ENCODE data around the gene CSRNP3. TPM values are rescaled to one million over a fixed set of nuclear protein-coding genes. Genes with fewer than 3 reads are reported as not detected.

CSRNP3 gene
- total and polyA plus RNA-seq, 12 donors = 0.77 to 9.4 (median 4.7) TPM

DNA sequence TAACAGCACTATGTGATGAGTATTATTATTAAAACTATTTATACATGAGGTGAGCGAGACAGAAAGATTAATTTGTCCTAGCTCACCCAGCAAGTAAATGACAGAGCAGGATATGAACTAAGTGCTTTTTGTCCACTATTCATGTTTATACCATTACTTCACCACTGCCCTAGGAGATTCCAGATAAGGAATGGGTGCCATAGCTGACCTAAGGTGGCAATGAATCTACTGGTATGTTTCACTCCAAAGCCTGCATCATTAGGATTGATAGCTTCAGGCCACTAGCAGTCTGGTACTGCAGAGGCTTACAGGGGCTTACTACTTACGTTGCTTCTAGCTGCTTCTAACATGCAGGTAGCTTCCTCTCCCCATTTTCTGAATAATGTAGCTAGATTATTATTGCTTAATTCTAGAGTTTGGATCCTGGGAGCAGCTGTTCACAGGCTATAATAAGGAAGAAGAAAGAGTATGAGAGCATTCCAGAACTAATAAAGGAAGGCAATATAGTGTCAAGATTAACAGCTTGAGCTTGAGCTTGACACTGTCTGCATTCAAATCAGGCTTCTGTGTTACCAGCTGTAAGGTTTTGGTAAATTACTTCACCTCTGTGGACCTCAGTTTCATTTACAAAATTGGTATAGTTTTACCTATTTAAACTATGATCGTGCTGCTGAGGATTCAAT, 170.9 kb downstream of the CSRNP3 start:
- Histone ChIP-seq H3K4me1 (peaks cover 0 to 14% (median 0%) of the 10 kb centered on the region in 9 donors), H3K27ac (no peak overlapping the region), H3K27me3 (no peaks in the 10 kb centered on the region), H3K9me3 (peaks cover 0 to 7% (median 0%) of the 10 kb centered on the region in 11 donors), H3K4me3 (no peak overlapping the region), H3K36me3 (no peaks in the 10 kb centered on the region)
- ATAC-seq (peak in 2 of 8 donors; percentile 24 to 35), DNase-seq (no peak)
- TF ChIP-seq, protein P1, sequence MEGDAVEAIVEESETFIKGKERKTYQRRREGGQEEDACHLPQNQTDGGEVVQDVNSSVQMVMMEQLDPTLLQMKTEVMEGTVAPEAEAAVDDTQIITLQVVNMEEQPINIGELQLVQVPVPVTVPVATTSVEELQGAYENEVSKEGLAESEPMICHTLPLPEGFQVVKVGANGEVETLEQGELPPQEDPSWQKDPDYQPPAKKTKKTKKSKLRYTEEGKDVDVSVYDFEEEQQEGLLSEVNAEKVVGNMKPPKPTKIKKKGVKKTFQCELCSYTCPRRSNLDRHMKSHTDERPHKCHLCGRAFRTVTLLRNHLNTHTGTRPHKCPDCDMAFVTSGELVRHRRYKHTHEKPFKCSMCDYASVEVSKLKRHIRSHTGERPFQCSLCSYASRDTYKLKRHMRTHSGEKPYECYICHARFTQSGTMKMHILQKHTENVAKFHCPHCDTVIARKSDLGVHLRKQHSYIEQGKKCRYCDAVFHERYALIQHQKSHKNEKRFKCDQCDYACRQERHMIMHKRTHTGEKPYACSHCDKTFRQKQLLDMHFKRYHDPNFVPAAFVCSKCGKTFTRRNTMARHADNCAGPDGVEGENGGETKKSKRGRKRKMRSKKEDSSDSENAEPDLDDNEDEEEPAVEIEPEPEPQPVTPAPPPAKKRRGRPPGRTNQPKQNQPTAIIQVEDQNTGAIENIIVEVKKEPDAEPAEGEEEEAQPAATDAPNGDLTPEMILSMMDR (IDR thresholded peaks at IDR 0.05) = no peak
- intact Hi-C loops (cut with DNase I) = no loop called here
- 80 to 84% methylated on average over 3 of the region's 3 CpGs for WGBS, 2 donors

DNA sequence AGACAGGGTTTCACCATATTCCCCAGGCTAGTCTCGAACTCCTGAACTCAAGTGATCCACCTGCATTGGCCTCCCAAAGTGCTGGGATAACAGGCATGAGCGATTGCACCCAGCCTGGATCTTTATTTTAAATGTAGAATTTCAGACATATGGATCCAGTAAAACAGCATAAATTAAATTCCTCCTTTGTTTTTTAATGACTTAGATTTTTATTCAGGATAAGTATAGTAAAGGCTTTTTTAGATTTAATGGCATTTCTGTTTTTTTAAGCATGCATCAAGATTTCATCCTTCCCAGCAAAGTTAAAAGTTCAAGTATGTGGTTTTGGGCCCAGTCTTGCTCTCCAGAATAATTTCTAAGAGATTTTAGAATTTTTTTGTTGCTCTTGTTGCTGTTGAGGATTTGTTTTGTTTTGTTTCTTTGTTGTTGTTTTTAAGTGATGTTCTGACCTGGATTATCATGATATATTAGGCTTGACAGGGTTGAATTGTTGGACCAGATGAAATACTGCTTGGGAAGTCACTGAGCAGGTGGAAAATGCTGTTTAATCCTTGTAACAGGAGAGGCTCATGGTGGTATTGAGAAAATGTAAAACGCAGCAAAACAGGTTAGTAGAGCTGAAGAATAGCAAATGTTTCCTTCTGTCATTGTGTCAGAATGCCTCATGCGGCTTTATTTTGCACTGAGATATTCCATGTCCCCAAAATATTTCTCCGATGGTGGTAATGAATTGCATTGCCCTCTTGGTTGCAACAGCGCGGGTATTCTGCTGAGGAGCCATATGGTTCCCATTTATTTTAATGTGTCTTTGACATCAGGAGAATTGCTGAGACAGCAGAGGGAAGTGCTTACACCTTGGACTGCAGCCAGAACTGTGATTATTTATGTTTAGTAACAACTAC, 176.7 kb downstream of the CSRNP3 start:
- TF ChIP-seq, protein P1 (IDR thresholded peaks at IDR 0.05) = no peak
- Histone ChIP-seq H3K4me1 (no peaks in the 10 kb centered on the region), H3K27me3 (no peaks in the 10 kb centered on the region), H3K4me3 (no peak overlapping the region), H3K36me3 (no peaks in the 10 kb centered on the region), H3K9me3 (peaks cover 0 to 7% (median 0%) of the 10 kb centered on the region in 11 donors), H3K27ac (no peak overlapping the region)
- DNase-seq (no peak), ATAC-seq (no peak)
- 66 to 67% methylated on average over 7 of the region's 7 CpGs for WGBS, 2 donors
- intact Hi-C loops (cut with DNase I) = no loop called here

DNA sequence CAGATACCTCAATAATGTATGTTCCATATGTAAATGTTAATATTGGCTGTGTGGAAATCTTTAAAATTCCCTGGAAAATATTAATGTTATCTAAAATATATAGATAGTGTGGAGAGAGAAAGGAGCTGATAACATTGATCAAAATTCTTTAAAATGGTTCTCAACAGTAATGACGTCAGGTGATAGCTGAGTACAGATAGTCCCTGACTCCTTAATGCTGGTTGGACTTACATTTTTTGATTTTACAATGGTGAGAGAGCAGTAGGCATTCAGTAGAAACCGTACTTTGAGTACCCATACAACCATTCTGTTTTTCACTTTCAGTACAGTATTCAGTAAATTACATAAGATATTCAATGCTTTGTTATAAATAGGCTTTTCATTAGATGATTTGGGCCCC, 177.9 kb downstream of the CSRNP3 start:
- 88 to 91% methylated on average over 2 of the region's 2 CpGs for WGBS, 2 donors
- no peak overlapping the region for H3K4me3 ChIP-seq
- H3K27ac ChIP-seq = no peak overlapping the region
- H3K36me3 ChIP-seq = no peaks in the 10 kb centered on the region
- ATAC-seq (no peak), DNase-seq (no peak)
- H3K27me3 ChIP-seq = no peaks in the 10 kb centered on the region
- no peaks in the 10 kb centered on the region for H3K4me1 ChIP-seq
- intact Hi-C loops (cut with DNase I) = no loop called here
- TF ChIP-seq, protein P1 (IDR thresholded peaks at IDR 0.05) = no peak
- H3K9me3 ChIP-seq = peaks cover 0 to 7% (median 0%) of the 10 kb centered on the region in 11 donors

DNA sequence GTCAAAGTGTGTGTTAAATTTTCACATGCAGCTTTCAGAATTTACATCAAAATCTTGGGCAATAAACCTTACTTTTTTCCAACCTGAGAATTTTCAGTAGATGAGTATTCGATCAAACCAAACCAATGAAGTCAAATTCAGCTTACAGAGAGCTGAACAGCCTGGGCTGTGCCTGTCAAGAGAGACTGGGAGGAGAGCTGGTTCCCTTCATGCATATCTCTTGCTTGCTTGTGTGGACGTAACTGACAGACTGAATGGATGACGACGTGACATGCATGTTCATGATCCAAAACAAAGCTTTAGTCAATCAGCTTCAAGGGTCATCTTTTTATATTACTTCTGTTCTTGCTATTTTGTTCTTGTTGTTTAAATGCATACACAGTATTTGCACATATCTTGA, 179.3 kb downstream of the CSRNP3 start:
- H3K27ac ChIP-seq = no peak overlapping the region
- 35 to 37% methylated on average over 4 of the region's 4 CpGs for WGBS, 2 donors
- ATAC-seq = peak in 1 of 8 donors; percentile 58
- H3K27me3 ChIP-seq = no peaks in the 10 kb centered on the region
- intact Hi-C loops (cut with DNase I) = no loop called here
- TF ChIP-seq, protein P1 (IDR thresholded peaks at IDR 0.05) = no peak
- no peak for DNase-seq
- H3K4me1 ChIP-seq = no peaks in the 10 kb centered on the region
- peaks cover 0 to 7% (median 0%) of the 10 kb centered on the region in 11 donors for H3K9me3 ChIP-seq
- no peaks in the 10 kb centered on the region for H3K36me3 ChIP-seq
- H3K4me3 ChIP-seq = no peak overlapping the region
